Measurements from ENCODE around the gene IRAK2.
"Not testable (repeated sequence)": the region's sequence is repeated elsewhere in the genome, so short reads cannot be mapped to it uniquely, and the experiment has no call there.

IRAK2 gene, protein sequence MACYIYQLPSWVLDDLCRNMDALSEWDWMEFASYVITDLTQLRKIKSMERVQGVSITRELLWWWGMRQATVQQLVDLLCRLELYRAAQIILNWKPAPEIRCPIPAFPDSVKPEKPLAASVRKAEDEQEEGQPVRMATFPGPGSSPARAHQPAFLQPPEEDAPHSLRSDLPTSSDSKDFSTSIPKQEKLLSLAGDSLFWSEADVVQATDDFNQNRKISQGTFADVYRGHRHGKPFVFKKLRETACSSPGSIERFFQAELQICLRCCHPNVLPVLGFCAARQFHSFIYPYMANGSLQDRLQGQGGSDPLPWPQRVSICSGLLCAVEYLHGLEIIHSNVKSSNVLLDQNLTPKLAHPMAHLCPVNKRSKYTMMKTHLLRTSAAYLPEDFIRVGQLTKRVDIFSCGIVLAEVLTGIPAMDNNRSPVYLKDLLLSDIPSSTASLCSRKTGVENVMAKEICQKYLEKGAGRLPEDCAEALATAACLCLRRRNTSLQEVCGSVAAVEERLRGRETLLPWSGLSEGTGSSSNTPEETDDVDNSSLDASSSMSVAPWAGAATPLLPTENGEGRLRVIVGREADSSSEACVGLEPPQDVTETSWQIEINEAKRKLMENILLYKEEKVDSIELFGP

DNA sequence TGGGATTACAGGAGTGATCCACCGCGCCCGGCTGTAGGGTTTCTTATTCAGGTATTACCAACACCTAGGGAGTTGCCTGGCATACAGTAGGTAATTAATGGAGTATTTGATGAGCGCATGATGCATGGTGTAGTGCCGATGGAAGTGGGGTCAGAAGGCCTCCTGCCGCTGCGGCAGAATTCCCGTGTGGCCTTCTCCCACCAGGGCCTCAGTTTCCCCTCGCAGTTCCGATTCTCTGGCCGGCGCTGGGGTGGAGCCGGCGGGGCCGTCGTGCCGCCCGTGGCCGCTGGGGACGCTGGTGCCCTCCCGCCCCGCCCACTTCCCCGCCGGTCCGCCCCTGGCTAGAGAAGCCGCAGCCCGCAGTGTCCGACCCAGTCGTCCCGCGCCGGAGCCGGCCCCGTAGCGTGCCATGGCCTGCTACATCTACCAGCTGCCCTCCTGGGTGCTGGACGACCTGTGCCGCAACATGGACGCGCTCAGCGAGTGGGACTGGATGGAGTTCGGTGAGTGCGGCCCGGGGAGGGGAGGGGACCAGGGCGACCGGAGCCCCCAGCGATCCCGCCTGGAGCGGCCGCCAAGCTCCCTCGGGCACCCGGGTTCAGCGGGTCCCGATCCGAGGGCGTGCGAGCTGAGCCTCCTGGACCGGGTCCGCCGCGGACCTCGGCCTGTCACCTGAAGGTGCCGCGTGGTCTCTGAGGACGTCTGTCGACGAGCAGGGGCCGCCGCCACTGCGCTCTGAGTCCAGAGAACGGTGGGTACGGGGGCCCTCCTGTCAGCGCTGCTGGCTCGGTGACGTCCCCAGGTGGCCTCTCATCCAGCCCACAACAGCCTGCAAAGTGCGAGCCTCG, at the start of gene IRAK2:
IRAK2 (plus strand) TSS at position 374 of the 848 bp plus-strand sequence; CDS start at position 410, 36 bp downstream.
- DNase-seq (ENCODE audit: low spot score), result peak; percentile 67

GRCh38 chr3:10115326-10116137, 49.2 kb upstream of the IRAK2 start, which contains the start of gene BRK1:
Gene BRK1, plus strand, starts transcription at chr3:10115675. Its CDS starts 27 bp downstream, at chr3:10115702.
- peak; percentile 96 for DNase-seq (ENCODE audit: low spot score)

- peak; percentile 71 for DNase-seq (ENCODE audit: low spot score)
These were observed 48.6 kb upstream of the IRAK2 start for GRCh38 chr3:10116138-10116460.

DNA sequence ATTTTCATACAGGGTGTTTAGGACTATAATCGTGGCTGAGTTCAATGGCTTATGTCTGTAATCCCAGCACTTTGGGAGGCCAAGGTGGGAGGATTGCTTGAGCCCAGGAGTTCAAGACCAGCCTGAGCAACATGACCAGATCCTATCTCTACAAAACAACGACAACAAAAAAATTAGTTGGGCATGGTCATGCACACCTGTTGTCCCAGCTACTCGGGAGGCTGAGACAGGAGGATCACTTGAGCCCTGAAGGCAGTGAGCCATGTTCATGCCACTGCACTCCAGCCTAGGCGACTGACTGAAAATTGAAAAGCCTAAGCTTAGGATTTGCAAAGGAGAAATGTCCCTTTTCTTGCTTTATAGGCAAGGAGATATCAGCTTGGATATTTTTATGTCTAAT, 47.8 kb upstream of the IRAK2 start:
- no peak for DNase-seq (ENCODE audit: low spot score)

- DNase-seq (ENCODE audit: low spot score), result no peak
These were observed 45.3 kb upstream of the IRAK2 start for GRCh38 chr3:10119376-10119775.

DNA sequence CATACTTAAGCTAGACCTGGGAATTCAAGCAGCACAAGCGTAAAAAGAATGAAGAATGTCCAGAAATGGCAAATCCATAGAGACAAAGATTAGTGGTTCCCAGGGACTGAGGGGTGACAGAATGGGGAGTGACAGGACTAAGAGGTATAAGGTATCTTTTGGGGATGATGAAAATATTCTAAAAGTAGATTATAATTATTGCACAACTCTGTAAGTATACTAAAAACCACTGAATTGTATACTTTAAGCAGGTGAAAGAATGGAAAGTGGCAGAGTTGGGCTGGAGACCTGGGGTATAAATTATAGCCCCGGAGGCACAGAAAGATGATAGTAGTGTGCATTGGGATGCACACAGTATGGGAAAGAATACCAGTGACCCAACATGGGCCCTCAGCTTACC, 43.7 kb upstream of the IRAK2 start:
- DNase-seq (ENCODE audit: low spot score), result no peak

DNA sequence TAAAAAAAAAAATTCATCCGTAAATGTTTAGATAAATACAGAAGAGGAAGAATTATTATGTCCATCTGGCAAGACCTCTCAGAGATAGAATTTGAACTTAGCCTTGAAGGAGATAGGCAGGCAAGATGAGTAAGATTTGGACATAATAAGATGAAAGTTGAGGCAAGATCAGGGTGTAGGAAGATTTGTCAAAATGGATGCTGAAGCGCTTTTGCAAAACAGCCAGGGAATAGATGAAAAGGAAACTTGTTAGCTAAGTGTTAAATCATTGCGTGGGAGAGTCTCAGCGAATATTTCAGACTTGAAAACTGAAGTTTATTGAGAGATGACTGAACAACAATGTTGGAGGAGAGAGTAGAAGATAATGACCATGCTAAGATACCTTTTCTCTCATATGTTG, 42.0 kb upstream of the IRAK2 start:
- no peak for DNase-seq (ENCODE audit: low spot score)

GRCh38 chr3:10135872-10136271, 28.8 kb upstream of the IRAK2 start:
- not testable (repeated sequence) for DNase-seq (ENCODE audit: low spot score)

DNA sequence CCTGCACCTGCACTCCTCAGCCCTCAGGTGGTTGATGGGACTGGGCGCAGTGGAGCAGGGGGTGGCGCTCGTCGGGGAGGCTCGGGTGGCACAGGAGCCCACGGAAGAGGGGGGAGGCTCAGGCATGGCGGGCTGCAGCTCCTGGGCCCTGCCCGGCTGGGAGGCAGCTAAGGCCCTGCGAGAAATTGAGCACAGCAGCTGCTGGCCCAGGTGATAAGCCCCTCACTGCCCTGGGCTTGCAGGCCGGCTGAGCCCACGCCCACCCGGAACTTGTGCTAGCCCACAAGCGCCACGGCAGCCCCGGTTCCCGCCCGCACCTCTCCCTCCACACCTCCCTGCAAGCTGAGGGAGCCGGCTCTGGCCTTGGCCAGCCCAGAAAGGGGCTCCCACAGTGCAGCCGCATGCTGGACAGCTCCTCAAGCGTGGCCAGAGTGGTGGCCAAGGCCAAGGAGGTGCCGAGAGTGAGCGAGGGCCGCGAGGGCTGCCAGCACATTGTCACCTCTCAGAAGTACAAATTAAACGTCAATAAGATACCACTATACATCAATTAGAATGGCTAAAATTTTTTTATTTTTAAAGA, 28.2 kb upstream of the IRAK2 start:
- no peak for DNase-seq (ENCODE audit: low spot score)

- peak; percentile 51 for DNase-seq (ENCODE audit: low spot score)
These were observed 27.5 kb upstream of the IRAK2 start for GRCh38 chr3:10137178-10137577.

DNA sequence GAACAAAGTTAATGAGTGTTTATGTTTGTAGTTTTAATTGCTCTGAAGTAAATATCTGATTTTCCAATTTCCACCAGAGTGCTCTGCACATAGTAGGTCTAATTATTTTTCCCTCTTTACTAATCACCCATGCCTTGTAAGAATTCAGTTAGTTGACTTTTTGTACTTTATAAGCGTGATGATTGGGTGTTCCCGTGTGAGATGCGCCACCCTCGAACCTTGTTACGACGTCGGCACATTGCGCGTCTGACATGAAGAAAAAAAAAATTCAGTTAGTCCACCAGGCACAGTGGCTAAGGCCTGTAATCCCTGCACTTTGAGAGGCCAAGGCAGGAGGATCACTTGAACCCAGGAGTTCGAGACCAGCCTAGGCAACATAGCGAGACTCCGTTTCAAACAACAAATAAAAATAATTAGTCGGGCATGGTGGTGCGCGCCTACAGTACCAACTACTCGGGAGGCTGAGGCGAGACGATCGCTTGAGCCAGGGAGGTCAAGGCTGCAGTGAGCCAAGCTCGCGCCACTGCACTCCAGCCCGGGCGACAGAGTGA, 23.6 kb upstream of the IRAK2 start:
- no peak for DNase-seq (ENCODE audit: low spot score)

DNA sequence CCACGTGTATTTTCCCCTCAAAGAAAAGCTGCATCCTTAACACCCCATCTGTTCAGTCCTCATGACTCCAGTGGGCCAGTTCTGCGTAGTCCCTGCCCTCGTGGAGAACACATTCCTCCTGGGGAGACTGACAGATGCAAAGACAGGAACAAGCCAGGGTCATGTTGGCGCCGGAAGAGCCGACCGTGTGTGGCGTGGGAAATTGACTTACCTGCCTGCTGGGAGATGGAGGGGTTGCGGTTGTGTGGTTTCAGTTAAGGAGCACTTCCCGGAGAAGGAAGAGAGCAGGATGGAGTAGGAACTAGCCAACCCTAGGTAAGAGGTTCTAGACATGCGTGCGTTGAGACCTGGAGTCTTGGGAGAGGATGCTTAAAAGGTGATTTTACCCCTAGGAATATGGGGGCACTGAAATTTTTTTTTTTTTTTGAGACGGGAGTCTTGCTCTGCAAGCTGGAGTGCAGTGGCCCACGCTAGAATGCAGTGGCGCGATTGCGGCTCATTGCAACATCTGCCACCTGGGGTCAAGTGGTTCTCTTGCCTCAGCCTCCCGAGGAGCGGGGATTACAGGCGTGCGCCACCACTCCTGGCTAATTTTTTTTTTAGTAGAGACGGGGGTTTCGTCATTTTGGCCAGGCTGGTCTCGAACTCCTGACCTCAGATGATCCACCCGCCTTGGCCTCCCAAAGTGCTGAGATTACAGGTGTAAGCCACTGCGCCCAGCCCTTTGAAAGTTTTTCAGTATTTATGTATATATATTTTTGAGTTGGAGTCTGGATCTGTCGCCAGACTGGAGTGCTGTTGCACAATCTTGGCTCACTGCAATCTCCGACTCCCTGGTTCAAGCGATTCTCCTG, 21.8 kb upstream of the IRAK2 start:
- peak; percentile 26 for DNase-seq (ENCODE audit: low spot score)

GRCh38 chr3:10145685-10146084, 19.0 kb upstream of the IRAK2 start:
- no peak for DNase-seq (ENCODE audit: low spot score)

GRCh38 chr3:10149226-10149625, 15.5 kb upstream of the IRAK2 start:
- no peak for DNase-seq (ENCODE audit: low spot score)

- no peak for DNase-seq (ENCODE audit: low spot score)
These were observed 13.7 kb upstream of the IRAK2 start for GRCh38 chr3:10150987-10151386.

- no peak for DNase-seq (ENCODE audit: low spot score)
These were observed 10.2 kb upstream of the IRAK2 start for GRCh38 chr3:10154335-10155122.

DNA sequence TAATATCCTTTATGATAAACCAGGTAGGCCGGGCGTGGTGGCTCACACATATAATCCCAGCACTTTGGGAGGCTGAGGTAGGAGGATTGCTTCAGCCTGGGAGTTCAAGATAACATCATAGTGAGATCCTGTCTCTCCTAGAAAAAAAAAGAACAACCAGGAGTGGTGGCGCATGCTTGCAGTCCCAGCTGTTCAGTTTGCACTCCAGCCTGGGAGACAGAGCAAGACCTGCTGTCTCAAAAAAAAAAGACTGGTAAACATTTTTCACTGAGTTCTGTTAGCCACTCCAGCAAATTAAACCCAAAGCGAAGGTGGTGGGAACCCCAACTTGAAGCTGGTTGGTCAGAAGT, 9.6 kb upstream of the IRAK2 start:
- DNase-seq (ENCODE audit: low spot score), result no peak

DNA sequence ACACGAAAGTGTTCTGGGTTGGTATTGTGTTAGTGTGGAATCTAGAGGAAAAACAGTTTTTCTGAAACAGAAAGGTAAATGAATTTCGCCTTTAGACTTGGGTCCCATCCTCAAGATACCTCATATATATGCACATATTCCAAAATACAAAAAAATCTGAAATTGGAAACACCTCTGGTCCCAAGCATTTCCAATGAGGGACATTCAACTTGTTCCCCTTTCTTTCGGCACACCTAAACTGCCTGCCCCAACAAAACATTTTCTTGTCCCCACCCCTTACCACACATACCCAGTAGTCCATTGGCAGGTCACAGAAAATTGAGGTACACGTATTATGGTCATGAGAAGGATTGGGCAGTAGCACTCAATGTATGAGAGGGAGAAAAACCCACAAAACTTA, 9.1 kb upstream of the IRAK2 start:
- DNase-seq (ENCODE audit: low spot score), result no peak

- no peak for DNase-seq (ENCODE audit: low spot score)
These were observed 7.7 kb upstream of the IRAK2 start for GRCh38 chr3:10157031-10157430.

DNA sequence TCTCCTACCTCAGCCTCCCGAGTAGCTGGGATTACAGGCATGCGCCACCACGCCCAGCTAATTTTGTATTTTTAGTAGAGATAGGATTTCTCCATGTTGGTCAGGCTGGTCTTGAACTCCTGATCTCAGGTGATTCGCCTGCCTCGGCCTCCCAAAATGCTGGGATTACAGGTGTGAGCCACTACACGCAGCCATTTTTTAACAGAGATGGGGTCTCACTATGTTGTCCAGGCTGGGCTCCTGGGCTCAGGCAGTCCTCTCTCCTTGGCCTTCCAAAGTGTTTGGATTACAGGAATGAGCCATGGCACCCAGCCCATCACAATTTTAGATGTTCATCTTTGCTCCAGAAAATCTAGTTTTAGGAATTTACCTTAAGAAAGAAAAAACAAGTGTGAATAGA, 6.2 kb upstream of the IRAK2 start:
- not testable (repeated sequence) for DNase-seq (ENCODE audit: low spot score)
